Measurements from ENCODE around the gene C1orf159.

GRCh38 chr1:1089731-1090423 is 26.0 kb downstream of the C1orf159 start:
- TF ChIP-seq ZNF331 (CRISPR knock-in tag; IDR thresholded peaks at IDR 0.05; ENCODE audit: low read depth) (no peak), POLR2AphosphoS5 (IDR thresholded peaks at IDR 0.05; ENCODE audit: low read depth) (no peak), EZH2phosphoT487 (IDR thresholded peaks at IDR 0.05; ENCODE audit: unreplicated experiment) (no peak), EZH2 (IDR thresholded peaks at IDR 0.05; ENCODE audit: low read depth, unreplicated experiment) (no peak), CREB1 (CRISPR knock-in tag; IDR thresholded peaks at IDR 0.05; ENCODE audit: low read depth) (no peak), ZNF114 (CRISPR knock-in tag; IDR thresholded peaks at IDR 0.05) (no peak)
- TF ChIP-seq, protein P1, sequence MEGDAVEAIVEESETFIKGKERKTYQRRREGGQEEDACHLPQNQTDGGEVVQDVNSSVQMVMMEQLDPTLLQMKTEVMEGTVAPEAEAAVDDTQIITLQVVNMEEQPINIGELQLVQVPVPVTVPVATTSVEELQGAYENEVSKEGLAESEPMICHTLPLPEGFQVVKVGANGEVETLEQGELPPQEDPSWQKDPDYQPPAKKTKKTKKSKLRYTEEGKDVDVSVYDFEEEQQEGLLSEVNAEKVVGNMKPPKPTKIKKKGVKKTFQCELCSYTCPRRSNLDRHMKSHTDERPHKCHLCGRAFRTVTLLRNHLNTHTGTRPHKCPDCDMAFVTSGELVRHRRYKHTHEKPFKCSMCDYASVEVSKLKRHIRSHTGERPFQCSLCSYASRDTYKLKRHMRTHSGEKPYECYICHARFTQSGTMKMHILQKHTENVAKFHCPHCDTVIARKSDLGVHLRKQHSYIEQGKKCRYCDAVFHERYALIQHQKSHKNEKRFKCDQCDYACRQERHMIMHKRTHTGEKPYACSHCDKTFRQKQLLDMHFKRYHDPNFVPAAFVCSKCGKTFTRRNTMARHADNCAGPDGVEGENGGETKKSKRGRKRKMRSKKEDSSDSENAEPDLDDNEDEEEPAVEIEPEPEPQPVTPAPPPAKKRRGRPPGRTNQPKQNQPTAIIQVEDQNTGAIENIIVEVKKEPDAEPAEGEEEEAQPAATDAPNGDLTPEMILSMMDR (conservative IDR thresholded peaks at IDR 0.05; ENCODE audit: low read depth in 2 of 2), result no peak
